ENCODE data around the gene AFAP1.

The AFAP1 gene

DNA sequence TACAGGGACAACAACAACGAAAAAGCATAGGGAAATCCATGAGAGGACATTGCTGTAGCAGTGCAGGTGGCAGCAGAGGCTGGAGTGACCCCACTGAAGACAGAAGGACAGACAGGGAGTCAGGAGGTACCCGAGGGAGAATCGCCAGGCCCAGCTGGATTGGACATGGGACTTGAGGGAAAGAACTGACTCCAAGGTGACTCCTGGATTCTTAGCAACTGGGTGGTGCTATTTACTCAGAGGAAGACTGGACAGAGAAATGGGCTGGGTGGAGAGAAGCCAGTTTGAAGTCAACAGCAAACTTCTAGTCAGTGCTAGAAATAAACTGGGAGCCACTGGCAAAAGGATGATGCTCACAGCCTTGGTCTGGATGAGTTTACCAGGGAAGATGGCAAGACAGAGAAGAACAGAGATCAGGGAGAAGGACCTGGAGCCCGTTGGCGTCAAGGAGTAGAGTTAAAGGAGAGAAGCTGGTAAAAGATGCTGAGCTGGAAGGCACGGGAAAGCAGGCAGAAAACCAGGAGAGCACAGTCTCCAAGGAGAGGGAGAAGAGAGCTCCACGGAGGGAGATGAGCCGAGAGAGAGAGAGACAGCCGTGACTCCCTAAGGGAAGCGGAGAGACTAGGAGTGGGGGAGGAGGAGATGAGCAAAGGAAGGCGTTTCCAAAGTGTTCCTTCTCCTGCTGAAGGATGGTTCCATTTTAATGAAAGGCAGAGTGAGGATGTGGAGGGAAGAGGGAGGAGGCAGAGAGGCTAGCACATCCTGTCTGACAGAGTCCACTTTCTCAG is 119.4 kb downstream of the AFAP1 start:
- H3K4ac ChIP-seq (ENCODE audit: low read depth, low read length): no peak overlapping the region
- no peak overlapping the region for H2BK12ac ChIP-seq (ENCODE audit: low read length)
- no peak overlapping the region for H2AK5ac ChIP-seq (ENCODE audit: low read length)
- H3K18ac ChIP-seq (ENCODE audit: low read length): no peak overlapping the region
- H3K79me2 ChIP-seq (ENCODE audit: control insufficient read depth, insufficient read depth, low read length, poor library complexity): no peaks in the 10 kb centered on the region
- H2AFZ ChIP-seq (ENCODE audit: insufficient read depth, low read length, poor library complexity): no peak overlapping the region
- no peak for DNase-seq
- peaks cover 15 to 31% of the 10 kb centered on the region in 2 experiments for H3K36me3 ChIP-seq (ENCODE audit: control insufficient read depth in 1 of 2, insufficient read depth in 2 of 2, low read length in 2 of 2)
- H3K79me1 ChIP-seq (ENCODE audit: low read length): peaks cover 1% of the 10 kb centered on the region
- no peak overlapping the region for H2BK120ac ChIP-seq (ENCODE audit: insufficient read depth, low read length, poor library complexity)
- no peak overlapping the region for H3K27ac ChIP-seq (ENCODE audit: low read depth, low read length)
- H2BK5ac ChIP-seq (ENCODE audit: low read depth, low read length, poor library complexity): no peak overlapping the region
- no peak overlapping the region for H3K23ac ChIP-seq (ENCODE audit: low read length)
- H3K9me3 ChIP-seq (ENCODE audit: insufficient read depth, low read depth, low read length): no peaks in the 10 kb centered on the region
- no peak overlapping the region for H3K4me2 ChIP-seq (ENCODE audit: low read length)
- no peak overlapping the region for H3K9ac ChIP-seq (ENCODE audit: low read length)
- no peak overlapping the region for H3K4me3 ChIP-seq (ENCODE audit: low read depth, low read length)
- H4K12ac ChIP-seq (ENCODE audit: low read depth, low read length): no peak overlapping the region
- no peaks in the 10 kb centered on the region for H3K4me1 ChIP-seq (ENCODE audit: control insufficient read depth in 1 of 2, insufficient read depth in 2 of 2, low read length in 2 of 2)
- no peaks in the 10 kb centered on the region for H3K27me3 ChIP-seq (ENCODE audit: insufficient read depth, low read length)
- no peak overlapping the region for H3K14ac ChIP-seq (ENCODE audit: low read length)
- no peak overlapping the region for H4K8ac ChIP-seq (ENCODE audit: low read depth, low read length)
- no peak overlapping the region for H4K91ac ChIP-seq (ENCODE audit: low read depth, low read length)
- no CpG with 5 or more reads among the region's 11 CpGs for WGBS (ENCODE audit: extremely low coverage, insufficient coverage, insufficient read length)

DNA sequence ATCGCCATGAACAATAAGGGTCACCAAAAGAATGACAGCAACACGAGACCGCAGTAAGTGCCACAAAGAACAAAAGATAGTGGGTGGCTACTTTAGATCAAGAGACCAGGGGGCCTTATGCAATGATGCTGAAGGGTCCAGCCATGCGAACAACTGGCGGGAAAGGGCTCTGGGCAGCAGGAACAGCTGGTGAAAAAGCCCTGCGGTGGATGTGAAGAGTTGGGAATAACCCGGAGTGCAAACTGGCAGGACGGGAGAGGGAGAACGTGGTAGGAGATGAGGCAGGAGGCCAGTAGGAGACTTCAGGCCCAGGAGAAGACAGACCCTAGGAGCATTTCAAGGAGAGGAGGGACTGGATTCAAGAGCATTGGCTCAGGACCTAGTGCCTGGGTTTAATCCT is 120.2 kb downstream of the AFAP1 start:
- no CpG with 5 or more reads among the region's 9 CpGs for WGBS (ENCODE audit: extremely low coverage, insufficient coverage, insufficient read length)

DNA sequence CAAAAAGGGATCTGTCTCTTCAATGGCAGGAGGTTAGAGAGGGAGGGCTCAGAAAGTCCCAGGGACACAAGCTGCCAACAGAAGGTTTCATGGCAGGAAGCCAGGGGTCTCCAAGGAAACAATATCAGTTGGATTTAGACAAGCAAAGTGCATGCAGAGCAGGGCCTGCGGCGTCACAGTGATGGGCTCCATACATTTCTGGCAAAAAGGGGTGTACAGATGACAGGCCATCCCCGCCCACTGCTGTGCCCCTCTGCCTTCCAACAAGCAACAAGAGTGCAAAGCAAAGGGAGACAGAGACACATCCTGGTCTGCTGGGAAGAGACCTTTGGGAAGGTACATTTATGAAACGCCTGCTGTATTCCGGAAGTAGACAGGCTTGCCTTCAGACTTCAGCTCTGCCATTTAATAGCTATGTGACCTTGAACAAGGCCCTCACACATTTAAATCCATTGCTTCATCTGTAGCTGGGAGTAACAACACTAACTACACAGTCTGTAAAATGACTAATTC is 121.2 kb downstream of the AFAP1 start:
- H4K8ac ChIP-seq (ENCODE audit: low read depth, low read length): no peak overlapping the region
- no peak overlapping the region for H3K23ac ChIP-seq (ENCODE audit: low read length)
- H2AK5ac ChIP-seq (ENCODE audit: low read length): no peak overlapping the region
- H3K9ac ChIP-seq (ENCODE audit: low read length): no peak overlapping the region
- no peak overlapping the region for H4K12ac ChIP-seq (ENCODE audit: low read depth, low read length)
- no peaks in the 10 kb centered on the region for H3K4me1 ChIP-seq (ENCODE audit: control insufficient read depth in 1 of 2, insufficient read depth in 2 of 2, low read length in 2 of 2)
- H3K79me1 ChIP-seq (ENCODE audit: low read length): peaks cover under 1% of the 10 kb centered on the region
- no peak overlapping the region for H2AFZ ChIP-seq (ENCODE audit: insufficient read depth, low read length, poor library complexity)
- H4K91ac ChIP-seq (ENCODE audit: low read depth, low read length): no peak overlapping the region
- H3K27ac ChIP-seq (ENCODE audit: low read depth, low read length): no peak overlapping the region
- no peaks in the 10 kb centered on the region for H3K9me3 ChIP-seq (ENCODE audit: insufficient read depth, low read depth, low read length)
- no CpG with 5 or more reads among the region's 5 CpGs for WGBS (ENCODE audit: extremely low coverage, insufficient coverage, insufficient read length)
- H3K4me2 ChIP-seq (ENCODE audit: low read length): no peak overlapping the region
- H3K18ac ChIP-seq (ENCODE audit: low read length): no peak overlapping the region
- H2BK12ac ChIP-seq (ENCODE audit: low read length): no peak overlapping the region
- no peak overlapping the region for H3K4me3 ChIP-seq (ENCODE audit: low read depth, low read length)
- peaks cover 19 to 41% of the 10 kb centered on the region in 2 experiments for H3K36me3 ChIP-seq (ENCODE audit: control insufficient read depth in 1 of 2, insufficient read depth in 2 of 2, low read length in 2 of 2)
- H3K79me2 ChIP-seq (ENCODE audit: control insufficient read depth, insufficient read depth, low read length, poor library complexity): no peaks in the 10 kb centered on the region
- H2BK5ac ChIP-seq (ENCODE audit: low read depth, low read length, poor library complexity): no peak overlapping the region
- no peaks in the 10 kb centered on the region for H3K27me3 ChIP-seq (ENCODE audit: insufficient read depth, low read length)
- H2BK120ac ChIP-seq (ENCODE audit: insufficient read depth, low read length, poor library complexity): no peak overlapping the region
- H3K4ac ChIP-seq (ENCODE audit: low read depth, low read length): no peak overlapping the region
- no peak for DNase-seq
- H3K14ac ChIP-seq (ENCODE audit: low read length): no peak overlapping the region

More for the DNA sequence above, 120.2 kb downstream of the AFAP1 start:
- no peak overlapping the region for H4K8ac ChIP-seq (ENCODE audit: low read depth, low read length)
- H4K12ac ChIP-seq (ENCODE audit: low read depth, low read length): no peak overlapping the region
- no peak overlapping the region for H4K91ac ChIP-seq (ENCODE audit: low read depth, low read length)
- no peak overlapping the region for H3K4ac ChIP-seq (ENCODE audit: low read depth, low read length)
- H3K23ac ChIP-seq (ENCODE audit: low read length): no peak overlapping the region
- H2AFZ ChIP-seq (ENCODE audit: insufficient read depth, low read length, poor library complexity): no peak overlapping the region
- no peaks in the 10 kb centered on the region for H3K4me1 ChIP-seq (ENCODE audit: control insufficient read depth in 1 of 2, insufficient read depth in 2 of 2, low read length in 2 of 2)
- H3K27ac ChIP-seq (ENCODE audit: low read depth, low read length): no peak overlapping the region
- no peak overlapping the region for H3K14ac ChIP-seq (ENCODE audit: low read length)
- no peak overlapping the region for H2BK12ac ChIP-seq (ENCODE audit: low read length)
- H3K9me3 ChIP-seq (ENCODE audit: insufficient read depth, low read depth, low read length): no peaks in the 10 kb centered on the region
- no peak overlapping the region for H2BK5ac ChIP-seq (ENCODE audit: low read depth, low read length, poor library complexity)
- H3K4me2 ChIP-seq (ENCODE audit: low read length): no peak overlapping the region
- no peaks in the 10 kb centered on the region for H3K79me2 ChIP-seq (ENCODE audit: control insufficient read depth, insufficient read depth, low read length, poor library complexity)
- DNase-seq: no peak
- H3K18ac ChIP-seq (ENCODE audit: low read length): no peak overlapping the region
- no peak overlapping the region for H2BK120ac ChIP-seq (ENCODE audit: insufficient read depth, low read length, poor library complexity)
- no peak overlapping the region for H3K4me3 ChIP-seq (ENCODE audit: low read depth, low read length)
- H3K9ac ChIP-seq (ENCODE audit: low read length): no peak overlapping the region
- no peaks in the 10 kb centered on the region for H3K27me3 ChIP-seq (ENCODE audit: insufficient read depth, low read length)
- H3K36me3 ChIP-seq (ENCODE audit: control insufficient read depth in 1 of 2, insufficient read depth in 2 of 2, low read length in 2 of 2): peaks cover 18 to 38% of the 10 kb centered on the region in 2 experiments
- peaks cover 1% of the 10 kb centered on the region for H3K79me1 ChIP-seq (ENCODE audit: low read length)
- H2AK5ac ChIP-seq (ENCODE audit: low read length): no peak overlapping the region

DNA sequence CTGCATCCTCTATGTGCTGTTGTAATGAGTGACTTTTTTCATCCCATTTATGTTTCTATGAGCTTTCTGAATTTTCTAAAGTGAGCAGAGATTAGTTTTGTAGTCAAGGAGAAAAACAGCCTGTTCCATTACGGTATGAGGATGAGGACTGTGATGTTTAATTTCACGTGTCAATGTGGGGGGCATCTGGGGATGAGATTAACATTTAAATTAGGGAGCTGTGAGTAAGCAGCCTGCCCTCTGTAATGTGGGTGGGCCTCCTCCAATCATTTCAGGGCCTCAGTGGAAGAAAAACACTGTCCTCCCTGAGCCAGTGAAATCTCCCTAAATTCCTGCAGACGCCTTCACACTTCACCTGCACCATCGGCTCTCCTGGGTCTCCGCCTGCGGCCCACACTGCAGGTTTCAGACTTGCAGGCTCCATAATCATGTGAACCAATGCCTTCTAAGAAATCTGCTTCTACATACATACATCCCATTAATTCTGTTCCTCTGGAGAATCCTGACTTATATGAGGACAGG is 121.7 kb downstream of the AFAP1 start:
- Histone ChIP-seq H4K12ac (ENCODE audit: low read depth, low read length) (no peak overlapping the region), H3K79me2 (ENCODE audit: control insufficient read depth, insufficient read depth, low read length, poor library complexity) (no peaks in the 10 kb centered on the region), H4K91ac (ENCODE audit: low read depth, low read length) (no peak overlapping the region), H3K9me3 (ENCODE audit: insufficient read depth, low read depth, low read length) (no peaks in the 10 kb centered on the region), H3K36me3 (ENCODE audit: control insufficient read depth in 1 of 2, insufficient read depth in 2 of 2, low read length in 2 of 2) (peaks cover 19 to 41% of the 10 kb centered on the region in 2 experiments), H3K4me1 (ENCODE audit: control insufficient read depth in 1 of 2, insufficient read depth in 2 of 2, low read length in 2 of 2) (no peaks in the 10 kb centered on the region), H3K4me2 (ENCODE audit: low read length) (no peak overlapping the region), H3K27me3 (ENCODE audit: insufficient read depth, low read length) (no peaks in the 10 kb centered on the region), H2BK120ac (ENCODE audit: insufficient read depth, low read length, poor library complexity) (no peak overlapping the region), H3K4me3 (ENCODE audit: low read depth, low read length) (no peak overlapping the region), H3K79me1 (ENCODE audit: low read length) (no peaks in the 10 kb centered on the region), H3K9ac (ENCODE audit: low read length) (no peak overlapping the region), H3K4ac (ENCODE audit: low read depth, low read length) (no peak overlapping the region), H3K27ac (ENCODE audit: low read depth, low read length) (no peak overlapping the region), H2BK5ac (ENCODE audit: low read depth, low read length, poor library complexity) (no peak overlapping the region), H2AK5ac (ENCODE audit: low read length) (no peak overlapping the region), H4K8ac (ENCODE audit: low read depth, low read length) (no peak overlapping the region), H3K23ac (ENCODE audit: low read length) (no peak overlapping the region), H2BK12ac (ENCODE audit: low read length) (no peak overlapping the region), H3K18ac (ENCODE audit: low read length) (no peak overlapping the region), H2AFZ (ENCODE audit: insufficient read depth, low read length, poor library complexity) (no peak overlapping the region), H3K14ac (ENCODE audit: low read length) (no peak overlapping the region)
- WGBS (ENCODE audit: extremely low coverage, insufficient coverage, insufficient read length): no CpG with 5 or more reads among the region's 6 CpGs
- no peak for DNase-seq
